Smooth muscle cell (in vitro differentiated cells): ENCODE data around the gene DEPDC5. TPM values are rescaled to one million over a fixed set of nuclear protein-coding genes. Genes with fewer than 3 reads are reported as not detected.

Experiments used
- DNase-seq: peaks from one replicate; lab custom pipeline; 2025; ENCODE audit not compliant: unreplicated experiment; lab: John Stamatoyannopoulos, UW
- H2AFZ ChIP-seq: fragments of 200-600 bp; sonication (generic); 2 replicates; pipeline ENCODE4 v1.6.0; 2016; ENCODE audit warnings: antibody characterized with exemption, low read depth, mild to moderate bottlenecking
- H3F3A ChIP-seq: fragments of 200-600 bp; sonication (generic); 2 replicates; pipeline ENCODE4 v1.6.0; 2017; ENCODE audit warnings: antibody characterized with exemption, low read depth
- H3K27ac ChIP-seq: fragments of 200-600 bp; sonication (generic); 2 replicates; pipeline ENCODE4 v1.5.1; 2016; ENCODE audit warnings: low read depth, mild to moderate bottlenecking
- H3K27me3 ChIP-seq: fragments of 200-600 bp; sonication (generic); 2 replicates; pipeline ENCODE4 v1.6.1; 2016; ENCODE audit warnings: low read depth, mild to moderate bottlenecking
- H3K36me3 ChIP-seq: fragments of 200-600 bp; sonication (generic); 2 replicates; pipeline ENCODE4 v1.5.1; 2016; ENCODE audit warnings: low read depth
- H3K4me1 ChIP-seq: fragments of 200-600 bp; sonication (generic); 2 replicates; pipeline ENCODE4 v1.5.1; 2016; ENCODE audit warnings: low read depth
- H3K4me2 ChIP-seq: fragments of 200-600 bp; sonication (generic); 2 replicates; pipeline ENCODE4 v1.6.0; 2016; ENCODE audit warnings: mild to moderate bottlenecking
- H3K4me3 ChIP-seq: fragments of 200-600 bp; sonication (generic); 2 replicates; pipeline ENCODE4 v1.5.1; 2016; ENCODE audit warnings: mild to moderate bottlenecking
- H3K79me2 ChIP-seq: fragments of 200-600 bp; sonication (generic); 2 replicates; pipeline ENCODE4 v1.6.0; 2016; ENCODE audit warnings: low read depth, mild to moderate bottlenecking
- H3K9ac ChIP-seq: fragments of 200-600 bp; sonication (generic); 2 replicates; pipeline ENCODE4 v1.6.0; 2016; ENCODE audit warnings: low read depth
- H3K9me3 ChIP-seq: fragments of 200-600 bp; sonication (generic); replicated peaks from 2 replicates; pipeline ENCODE4 v1.5.1; 2016; ENCODE audit warnings: low read depth
- H4K20me1 ChIP-seq: fragments of 200-600 bp; sonication (generic); 2 replicates; pipeline ENCODE4 v1.6.0; 2016; ENCODE audit warnings: low read depth
- WGBS: methylation state at CpG from one replicate; pipeline ENCODE4 v1.1.7; 2016; ENCODE audit warnings: low lambda C conversion rate; 5-methylcytosine and 5-hydroxymethylcytosine counted together
- polyA plus RNA-seq: library from polyadenylated mRNA; unstranded; fragments of >200 nt; fragmentation: Nextera tagmentation; extraction: Ambion mirVana; gene quantifications from 2 replicates; pipeline ENCODE4 v1.2.1, GENCODE V29; 2016
- total RNA-seq: library from RNA; depleted of rRNA; stranded (reverse); fragments of >200 nt; gene quantifications from 2 replicates; pipeline ENCODE4 v1.2.3, GENCODE V29; 2014
- TF ChIP-seq, protein P1 (sequence below): fragments of 200-600 bp; sonication (generic); IDR thresholded peaks from 2 replicates; pipeline ENCODE4 v1.5.1; 2017; ENCODE audit warnings: borderline replicate concordance, mild to moderate bottlenecking, antibody characterized with exemption; ENCODE audit not compliant: insufficient read depth, poor library complexity, severe bottlenecking

Gene DEPDC5
- total and polyA plus RNA-seq, 2 experiments from 2014 or later, result 8.5 to 11.6 TPM

DNA sequence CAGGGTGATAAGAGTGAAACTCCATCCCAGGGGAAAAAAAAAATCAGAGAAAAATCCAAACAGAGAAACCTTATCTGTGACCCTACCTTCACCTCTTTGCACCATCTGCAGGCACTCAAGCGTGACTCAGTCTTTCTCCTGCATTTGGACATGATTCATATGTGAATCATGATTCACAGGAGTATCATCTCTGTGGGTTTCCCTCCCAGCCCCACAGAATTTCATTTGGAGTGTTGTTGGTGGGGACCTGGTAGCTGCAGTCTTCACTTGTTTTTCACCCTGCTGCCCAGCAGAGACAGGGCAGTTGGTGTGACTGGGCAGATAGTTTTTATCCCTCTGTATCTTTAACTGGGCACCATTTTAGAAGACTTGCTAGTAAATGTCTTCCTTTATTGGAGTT is 75.7 kb downstream of the DEPDC5 start:
- Histone ChIP-seq H3K9me3 (no peaks in the 10 kb centered on the region), H2AFZ (no peak overlapping the region), H3F3A (no peaks in the 10 kb centered on the region), H3K27ac (peak overlapping the region; percentile 89), H3K4me2 (peak overlapping the region; percentile 59), H3K4me1 (peaks cover 5% of the 10 kb centered on the region), H3K36me3 (no peaks in the 10 kb centered on the region), H3K4me3 (no peak overlapping the region), H3K27me3 (no peaks in the 10 kb centered on the region), H4K20me1 (peaks cover 9% of the 10 kb centered on the region), H3K79me2 (no peaks in the 10 kb centered on the region), H3K9ac (peak overlapping the region; percentile 20)
- TF ChIP-seq, protein P1, sequence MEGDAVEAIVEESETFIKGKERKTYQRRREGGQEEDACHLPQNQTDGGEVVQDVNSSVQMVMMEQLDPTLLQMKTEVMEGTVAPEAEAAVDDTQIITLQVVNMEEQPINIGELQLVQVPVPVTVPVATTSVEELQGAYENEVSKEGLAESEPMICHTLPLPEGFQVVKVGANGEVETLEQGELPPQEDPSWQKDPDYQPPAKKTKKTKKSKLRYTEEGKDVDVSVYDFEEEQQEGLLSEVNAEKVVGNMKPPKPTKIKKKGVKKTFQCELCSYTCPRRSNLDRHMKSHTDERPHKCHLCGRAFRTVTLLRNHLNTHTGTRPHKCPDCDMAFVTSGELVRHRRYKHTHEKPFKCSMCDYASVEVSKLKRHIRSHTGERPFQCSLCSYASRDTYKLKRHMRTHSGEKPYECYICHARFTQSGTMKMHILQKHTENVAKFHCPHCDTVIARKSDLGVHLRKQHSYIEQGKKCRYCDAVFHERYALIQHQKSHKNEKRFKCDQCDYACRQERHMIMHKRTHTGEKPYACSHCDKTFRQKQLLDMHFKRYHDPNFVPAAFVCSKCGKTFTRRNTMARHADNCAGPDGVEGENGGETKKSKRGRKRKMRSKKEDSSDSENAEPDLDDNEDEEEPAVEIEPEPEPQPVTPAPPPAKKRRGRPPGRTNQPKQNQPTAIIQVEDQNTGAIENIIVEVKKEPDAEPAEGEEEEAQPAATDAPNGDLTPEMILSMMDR, result no peak
- DNase-seq, result no peak
- 3% methylated on average over 1 of the region's 1 CpG for WGBS

DNA sequence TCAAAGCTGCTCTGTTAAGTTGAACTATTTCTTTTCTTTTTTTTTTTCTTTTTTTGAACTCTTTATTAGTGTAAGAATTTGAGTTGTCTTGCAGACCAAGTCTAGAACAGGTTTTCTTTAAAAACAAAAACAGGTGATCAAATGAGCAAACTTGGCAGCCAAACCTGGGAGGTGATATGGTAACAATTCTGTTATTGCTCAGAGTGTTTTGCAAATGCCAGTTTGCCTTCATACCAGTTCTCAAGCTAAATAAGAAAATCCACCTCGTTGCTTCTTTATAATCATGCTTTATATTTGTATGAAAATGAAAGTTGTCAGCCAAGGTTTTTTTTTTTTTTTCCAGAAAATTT is 76.9 kb downstream of the DEPDC5 start:
- Histone ChIP-seq H3K27ac (no peak overlapping the region), H3K4me2 (no peak overlapping the region), H3K27me3 (no peaks in the 10 kb centered on the region), H3K9me3 (no peaks in the 10 kb centered on the region), H3K79me2 (no peaks in the 10 kb centered on the region), H3K36me3 (no peaks in the 10 kb centered on the region), H3K4me1 (peaks cover 5% of the 10 kb centered on the region), H4K20me1 (peaks cover 9% of the 10 kb centered on the region), H3K4me3 (no peak overlapping the region), H2AFZ (no peak overlapping the region), H3K9ac (no peak overlapping the region), H3F3A (no peaks in the 10 kb centered on the region)
- 97% methylated on average over 1 of the region's 1 CpG for WGBS
- TF ChIP-seq, protein P1, result no peak
- DNase-seq, result no peak

DNA sequence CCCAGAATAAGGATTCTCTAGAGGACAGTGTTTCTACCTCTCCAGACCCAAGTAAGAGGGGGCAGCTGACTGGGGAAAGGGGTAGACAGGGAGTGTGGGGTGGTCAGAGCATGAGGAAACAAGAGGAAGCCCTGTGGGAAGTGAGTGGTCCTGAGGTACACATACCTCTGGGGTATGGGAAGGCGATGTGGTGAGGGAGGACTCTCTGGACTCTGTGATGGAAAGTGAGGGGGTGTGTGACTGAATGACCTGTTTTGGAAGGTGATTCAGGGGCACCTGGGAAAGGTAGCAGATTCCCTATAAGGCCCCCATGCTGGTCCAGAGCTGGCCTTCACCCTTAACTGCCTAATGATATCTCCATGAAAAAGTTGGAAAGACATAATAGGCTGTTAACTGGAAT is 80.1 kb downstream of the DEPDC5 start:
- H3K9me3 ChIP-seq, result no peaks in the 10 kb centered on the region

DNA sequence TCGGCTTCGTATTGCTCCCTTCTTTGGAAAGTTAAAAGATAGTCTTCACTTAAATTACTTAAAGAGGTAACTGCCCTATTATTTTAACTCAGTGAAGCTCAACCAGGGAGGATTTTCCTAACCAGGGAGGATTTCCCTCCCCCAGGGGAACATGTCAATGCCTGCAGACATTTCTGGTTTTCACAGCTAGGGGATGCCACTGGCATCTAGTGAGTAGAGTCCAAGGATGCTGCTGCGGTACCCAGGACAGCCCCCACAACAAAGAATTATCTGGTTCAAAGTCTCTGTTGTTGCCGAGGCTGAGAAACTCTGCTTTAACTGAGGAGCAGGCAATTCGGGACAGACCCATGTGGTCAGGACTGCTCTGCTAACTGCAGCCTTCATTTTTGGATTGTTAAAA is 82.2 kb downstream of the DEPDC5 start:
- H3K4me3 ChIP-seq, result no peak overlapping the region
- no peaks in the 10 kb centered on the region for H3K27me3 ChIP-seq
- no peaks in the 10 kb centered on the region for H3F3A ChIP-seq
- H3K9me3 ChIP-seq, result no peaks in the 10 kb centered on the region
- WGBS, result 93% methylated on average over 5 of the region's 5 CpGs
- no peaks in the 10 kb centered on the region for H3K36me3 ChIP-seq
- TF ChIP-seq, protein P1, result no peak
- H2AFZ ChIP-seq, result no peak overlapping the region
- H4K20me1 ChIP-seq, result no peaks in the 10 kb centered on the region
- no peaks in the 10 kb centered on the region for H3K79me2 ChIP-seq
- no peak overlapping the region for H3K27ac ChIP-seq
- H3K4me1 ChIP-seq, result no peaks in the 10 kb centered on the region
- DNase-seq, result no peak
- no peak overlapping the region for H3K9ac ChIP-seq
- H3K4me2 ChIP-seq, result no peak overlapping the region

More for the DNA sequence above, 80.1 kb downstream of the DEPDC5 start:
- no peaks in the 10 kb centered on the region for H3K27me3 ChIP-seq
- H3K4me2 ChIP-seq, result no peak overlapping the region
- H3F3A ChIP-seq, result no peaks in the 10 kb centered on the region
- no peak for DNase-seq
- TF ChIP-seq, protein P1, result no peak
- no peak overlapping the region for H3K4me3 ChIP-seq
- H4K20me1 ChIP-seq, result peaks cover 9% of the 10 kb centered on the region
- H3K9ac ChIP-seq, result no peak overlapping the region
- no peaks in the 10 kb centered on the region for H3K36me3 ChIP-seq
- 100% methylated on average over 1 of the region's 1 CpG for WGBS
- no peak overlapping the region for H2AFZ ChIP-seq
- no peak overlapping the region for H3K27ac ChIP-seq
- H3K4me1 ChIP-seq, result peaks cover 5% of the 10 kb centered on the region
- no peaks in the 10 kb centered on the region for H3K79me2 ChIP-seq
